NCI-H2107 treated with DMSO at 0.1 percent for 48 hours (cell line): ENCODE data around the gene CAPN15.
"Not testable (repeated sequence)": the region's sequence is repeated elsewhere in the genome, so short reads cannot be mapped to it uniquely, and the experiment has no call there.

Experiments
- DNase-seq: peaks from one replicate; lab custom pipeline; 2025; ENCODE audit not compliant: unreplicated experiment; lab: John Stamatoyannopoulos, UW

CAPN15 gene

DNA sequence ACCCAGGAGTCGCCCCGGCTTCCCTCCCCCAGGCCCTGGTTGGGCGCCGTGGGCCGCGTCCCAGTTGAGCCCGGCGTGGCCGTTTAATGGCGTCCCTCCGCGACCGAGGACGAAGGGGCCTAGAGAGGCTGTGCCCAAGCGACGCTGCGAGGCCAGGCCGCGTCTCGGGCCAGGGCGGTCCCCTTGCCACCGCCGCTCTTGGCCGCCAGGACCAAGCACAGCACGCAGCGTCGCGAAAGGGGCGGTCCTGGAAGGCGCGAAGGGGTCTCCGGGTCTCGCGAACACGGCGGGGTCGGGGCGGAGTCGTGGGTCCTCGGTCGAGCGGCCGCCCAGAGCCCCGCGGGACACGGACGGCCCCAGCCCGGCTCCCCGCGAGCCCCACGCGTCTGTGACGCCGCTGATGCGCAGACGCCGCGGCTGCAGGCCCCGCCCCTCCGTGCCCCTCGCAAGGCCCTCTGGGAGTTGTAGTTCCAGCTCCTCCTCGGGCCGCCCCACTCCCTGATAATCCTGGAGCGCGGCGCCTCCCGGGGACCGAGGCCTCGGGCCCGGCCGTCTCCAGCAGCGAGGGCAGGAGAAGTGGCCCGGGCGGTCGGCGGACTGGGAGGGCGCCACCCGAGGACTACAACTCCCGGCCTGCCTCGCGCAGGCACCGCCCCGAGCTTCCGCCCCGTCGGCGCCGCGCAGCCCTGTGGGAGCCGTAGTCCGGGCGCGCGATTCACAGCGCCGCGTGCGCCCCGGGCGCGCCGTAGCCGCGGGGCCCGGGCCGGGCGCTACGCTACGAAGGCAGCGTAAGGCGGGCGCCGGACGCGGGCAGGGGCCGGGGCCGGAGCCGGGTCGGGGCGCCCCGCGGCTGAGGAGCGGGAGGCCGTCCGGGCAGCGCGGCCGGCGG is at the start of gene CAPN15:
Gene CAPN15 (plus strand): TSS at position 698 of the 889 bp plus-strand sequence. CDS start 19,127 bp downstream, outside the sequence.
- peak; percentile 53 for DNase-seq

- not testable (repeated sequence) for DNase-seq
Observed at GRCh38 chr16:478287-478686, 49.2 kb upstream of the CAPN15 start.

GRCh38 chr16:482468-483185 is 44.9 kb upstream of the CAPN15 start:
- DNase-seq, result no peak

DNA sequence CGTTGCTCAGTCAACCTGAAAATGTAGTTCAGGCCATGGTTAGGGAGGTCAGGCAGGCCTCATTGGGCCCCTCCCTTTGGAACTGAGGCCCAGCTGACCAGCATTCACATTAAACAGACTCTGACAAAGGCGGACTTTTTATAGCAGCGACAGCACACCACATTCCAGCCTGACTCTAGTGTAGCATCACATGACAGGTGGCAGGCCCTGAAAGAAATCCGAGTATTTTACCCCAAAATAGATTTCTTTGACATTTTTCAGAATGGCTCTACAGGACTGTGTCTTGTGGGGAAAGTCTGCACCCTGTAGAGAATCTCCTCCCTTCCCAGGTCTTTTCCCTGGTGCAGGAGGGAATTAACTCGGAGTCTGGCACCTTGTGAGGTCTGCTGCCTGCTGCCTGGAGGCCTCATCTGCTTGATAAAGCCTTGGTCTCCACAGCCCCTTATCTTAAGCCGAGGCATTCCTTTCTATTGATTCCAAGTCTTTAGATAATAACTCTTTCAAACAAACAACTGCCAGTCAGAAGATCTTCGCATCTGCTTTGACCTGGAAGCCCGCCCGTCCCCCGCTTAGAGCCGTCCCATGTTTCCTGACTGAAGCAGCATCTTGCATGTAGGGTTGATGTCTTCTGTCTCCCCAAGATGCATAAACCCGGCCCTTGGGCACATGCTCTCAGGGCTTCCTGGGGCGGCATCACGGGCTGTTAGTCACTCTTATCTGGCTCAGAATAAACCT is 44.0 kb upstream of the CAPN15 start:
- no peak for DNase-seq

GRCh38 chr16:489606-490005 is 37.9 kb upstream of the CAPN15 start:
- no peak for DNase-seq

DNA sequence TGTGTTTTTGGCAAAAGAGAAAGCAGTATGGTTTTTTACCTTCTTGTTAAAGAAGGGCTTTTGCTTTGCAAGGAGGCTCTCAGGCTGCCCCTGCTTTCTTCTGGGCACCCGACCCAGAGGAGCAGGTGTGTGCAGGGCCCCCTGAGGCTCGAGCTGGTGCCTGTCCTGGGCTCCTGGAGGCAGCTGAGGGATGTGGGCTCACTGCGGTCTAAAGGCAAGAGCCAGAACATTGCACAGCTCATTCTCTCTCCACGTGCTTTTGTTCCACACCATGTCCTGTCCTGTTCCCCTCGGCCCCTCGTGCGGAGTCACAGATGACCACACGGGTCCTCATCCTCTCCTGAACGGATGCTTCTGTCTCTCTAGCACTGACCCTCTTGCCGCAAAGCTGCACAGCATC is 36.7 kb upstream of the CAPN15 start:
- DNase-seq, result no peak

DNA sequence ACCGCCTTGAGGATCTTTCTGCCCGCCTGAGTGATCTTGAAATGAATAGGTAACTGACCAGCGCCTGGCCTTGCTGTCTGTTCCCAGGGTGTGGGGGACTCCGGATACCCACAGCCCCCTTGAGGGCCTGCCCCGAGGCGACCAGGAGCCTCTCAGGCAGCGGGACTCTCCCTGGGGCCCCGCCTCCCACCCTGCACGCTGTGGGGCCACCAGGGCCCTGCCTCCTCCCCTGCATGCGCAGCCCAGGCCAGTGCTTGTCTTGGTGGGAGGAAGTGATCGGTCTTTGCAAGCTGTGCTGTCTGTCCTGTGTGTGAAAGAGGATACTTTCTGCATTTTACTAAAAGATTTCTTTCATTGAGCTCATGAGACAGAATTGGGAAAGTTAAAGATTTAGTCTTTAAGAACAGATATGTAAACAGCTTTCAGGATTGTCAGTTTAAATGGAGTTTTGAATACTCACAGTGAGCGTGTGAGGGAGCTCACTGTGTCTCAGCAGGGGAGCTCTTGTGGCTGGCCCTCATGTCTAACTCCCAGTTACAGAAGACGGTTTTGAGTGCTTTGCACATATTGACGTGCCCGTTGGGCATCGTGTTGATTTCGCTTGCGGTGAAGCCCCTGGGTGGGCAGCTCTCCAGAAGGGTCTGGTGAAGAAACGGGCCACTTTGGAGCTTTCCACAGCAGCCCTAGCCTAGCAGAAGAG is 36.1 kb upstream of the CAPN15 start:
- DNase-seq, result peak; percentile 66

DNA sequence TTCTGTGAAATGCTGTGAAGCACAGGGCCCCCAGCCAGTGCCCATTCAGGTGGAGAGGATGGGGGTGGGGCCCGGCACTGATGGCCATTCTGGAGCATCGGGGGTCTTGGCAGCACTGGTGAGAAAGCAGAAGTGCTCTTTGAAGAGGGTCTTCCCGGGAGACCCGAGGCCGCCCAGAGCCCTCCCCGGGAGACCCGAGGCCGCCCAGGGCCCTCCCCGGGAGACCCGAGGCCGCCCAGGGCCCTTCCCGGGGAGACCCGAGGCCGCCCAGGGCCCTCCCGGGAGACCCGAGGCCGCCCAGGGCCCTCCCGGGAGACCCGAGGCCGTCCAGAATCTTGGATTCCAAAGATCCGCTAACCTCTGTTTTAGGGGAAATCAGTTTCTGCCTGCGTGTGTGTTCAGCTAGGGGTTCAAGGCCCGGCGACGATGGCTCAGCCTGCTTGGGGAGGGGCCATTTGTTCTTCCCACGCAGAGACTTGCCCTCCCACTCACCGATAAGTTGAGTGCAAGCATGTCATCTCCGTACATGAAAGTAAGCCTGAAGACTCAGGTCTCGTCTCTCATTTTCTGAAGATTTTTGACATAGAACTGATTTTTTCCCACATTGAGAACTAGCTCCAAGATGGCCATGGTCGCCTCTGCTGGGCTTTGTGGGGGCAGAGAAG is 35.2 kb upstream of the CAPN15 start:
- no peak for DNase-seq

GRCh38 chr16:494676-495075 is 32.8 kb upstream of the CAPN15 start:
- DNase-seq, result not testable (repeated sequence)

DNA sequence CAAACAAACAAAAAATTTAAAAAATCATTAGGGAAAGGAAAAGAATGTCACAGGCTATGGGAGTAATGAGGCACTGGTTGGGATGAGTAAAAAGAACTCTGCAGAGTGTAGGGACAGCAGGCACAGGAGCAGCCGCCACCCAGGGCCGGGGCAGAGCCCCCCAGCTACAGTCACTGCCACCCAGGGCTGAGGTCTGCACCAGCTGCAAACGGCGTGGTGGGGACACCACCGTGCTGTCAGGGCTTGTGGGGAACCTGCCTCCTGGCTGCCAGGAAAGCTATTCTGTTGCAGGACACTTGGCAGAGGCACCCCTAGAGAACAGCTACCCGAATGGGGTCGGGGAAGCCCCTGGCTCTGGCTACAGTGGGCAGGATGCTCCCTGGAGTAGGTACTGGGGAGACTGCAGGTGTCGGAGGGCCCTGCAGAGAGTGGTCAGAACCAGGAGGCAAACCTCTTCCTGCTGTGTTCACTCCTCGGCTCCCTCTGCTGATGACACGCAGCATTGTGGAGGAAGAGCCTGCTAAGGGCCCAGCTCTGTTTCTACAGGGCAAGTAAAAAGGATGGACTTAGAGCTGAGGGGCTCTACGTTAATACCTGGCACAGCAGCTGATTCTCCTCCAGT is 32.3 kb upstream of the CAPN15 start:
- no peak for DNase-seq

DNA sequence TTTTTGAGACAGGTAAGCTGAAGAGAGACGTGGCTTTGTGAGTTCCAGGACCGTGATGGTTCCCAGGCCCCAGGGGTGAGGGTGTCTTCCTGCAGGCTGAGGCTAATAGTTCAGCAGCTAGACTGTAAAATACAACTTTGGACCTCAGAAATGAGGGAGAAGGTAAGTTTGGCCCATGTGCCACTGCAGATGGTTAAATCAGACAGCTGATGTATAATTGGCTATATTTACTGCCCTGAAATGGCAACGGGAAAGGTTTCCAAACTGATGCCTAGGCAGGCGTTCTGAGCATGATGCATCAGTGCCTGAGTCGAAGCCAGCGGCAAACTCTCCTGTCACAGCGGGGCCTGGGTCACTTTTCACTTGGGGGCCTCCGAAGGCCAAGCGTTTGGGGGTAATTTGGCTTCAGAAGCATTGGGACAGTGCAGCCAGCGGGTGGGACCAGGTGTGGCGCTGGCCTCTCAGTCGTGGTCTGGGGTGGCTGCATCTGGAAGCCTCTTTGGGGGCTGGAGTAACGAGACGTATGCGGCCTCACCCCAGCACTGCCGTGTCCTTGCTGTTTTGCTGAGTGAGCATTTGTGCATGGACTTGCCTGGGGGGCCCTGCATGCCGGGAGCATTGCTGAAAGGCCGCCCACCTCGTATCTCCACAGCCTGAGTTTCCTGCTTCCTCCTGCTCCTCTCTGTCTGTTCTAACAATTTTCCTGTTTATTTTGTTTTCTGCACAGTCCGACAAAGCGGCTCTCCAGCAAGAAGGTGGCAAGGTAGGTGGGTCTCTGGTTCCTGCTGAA is 31.2 kb upstream of the CAPN15 start:
- no peak for DNase-seq

- DNase-seq, result no peak
Observed at GRCh38 chr16:497258-497657, 30.3 kb upstream of the CAPN15 start.

DNA sequence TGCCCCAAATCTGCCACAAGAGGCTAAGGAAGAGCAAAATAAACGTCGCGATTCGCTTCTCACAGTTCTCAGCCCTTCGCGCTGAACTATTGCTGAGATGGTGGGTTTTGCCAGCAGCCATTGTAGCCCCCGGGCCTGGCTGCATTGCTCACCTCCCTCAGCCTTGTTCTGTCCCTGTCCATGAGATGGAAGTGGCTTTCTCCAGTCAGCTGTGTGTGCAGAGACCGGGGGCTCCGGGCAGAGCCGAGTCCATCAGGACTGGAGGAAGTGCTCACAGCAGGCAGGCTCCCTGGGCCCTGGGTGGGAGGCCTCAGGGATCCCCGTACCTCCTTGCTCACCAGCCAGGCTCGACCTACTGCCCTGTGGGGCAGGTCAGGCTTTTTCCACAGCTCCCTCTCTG is 27.6 kb upstream of the CAPN15 start:
- DNase-seq, result no peak

GRCh38 chr16:500709-501108 is 26.8 kb upstream of the CAPN15 start:
- DNase-seq, result no peak

DNA sequence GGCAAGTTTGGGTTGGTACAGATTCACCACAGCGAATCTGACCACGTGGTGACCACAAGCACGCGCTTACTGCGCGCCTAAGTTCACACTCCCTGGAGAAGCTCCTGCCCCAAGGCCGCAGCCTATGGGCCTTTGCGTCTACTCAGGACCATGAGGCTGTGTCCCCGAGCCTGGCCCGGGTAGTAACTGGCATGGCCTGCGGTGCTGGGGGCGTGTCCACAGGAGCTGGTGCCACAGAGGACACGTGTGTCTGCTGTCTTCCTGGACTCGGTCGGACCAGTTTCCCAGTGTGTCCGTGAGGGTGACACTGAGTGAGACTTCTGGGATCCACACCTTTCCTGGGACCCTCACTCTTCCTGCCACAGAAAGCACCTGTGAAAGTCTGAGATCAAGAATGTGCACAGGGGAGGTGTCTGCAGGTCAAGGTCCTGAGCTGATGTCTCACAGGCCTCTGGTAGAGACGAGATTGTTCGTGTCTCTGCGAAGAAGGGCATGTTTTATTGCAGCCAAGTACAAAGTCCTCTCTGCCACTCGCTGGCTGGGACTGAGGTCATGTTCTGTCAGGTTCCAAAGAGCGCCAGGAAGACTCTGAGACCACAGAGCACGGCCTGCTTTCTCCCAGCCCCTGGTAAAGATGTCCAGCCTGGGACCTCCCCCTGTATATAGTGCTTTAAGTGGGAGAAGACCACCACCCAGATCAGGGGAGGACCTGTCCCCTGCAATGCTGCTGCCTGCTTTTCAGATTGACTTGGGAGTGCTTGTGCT is 25.2 kb upstream of the CAPN15 start:
- no peak for DNase-seq

- no peak for DNase-seq
Observed at GRCh38 chr16:503150-504071, 24.1 kb upstream of the CAPN15 start.

GRCh38 chr16:505479-506245 is 21.9 kb upstream of the CAPN15 start:
- no peak for DNase-seq
